GM11168 (cell line): ENCODE results near the gene AKIRIN2.

Experiments
- in situ Hi-C: fragments of 300-500 bp; cut with MboI; formaldehyde crosslinking; loops from one replicate; pipeline ENCODE4 v1.12.0; 2022; ENCODE audit warnings: low sequenced_read_pairs; ENCODE audit not compliant: unreplicated experiment

The AKIRIN2 gene

DNA sequence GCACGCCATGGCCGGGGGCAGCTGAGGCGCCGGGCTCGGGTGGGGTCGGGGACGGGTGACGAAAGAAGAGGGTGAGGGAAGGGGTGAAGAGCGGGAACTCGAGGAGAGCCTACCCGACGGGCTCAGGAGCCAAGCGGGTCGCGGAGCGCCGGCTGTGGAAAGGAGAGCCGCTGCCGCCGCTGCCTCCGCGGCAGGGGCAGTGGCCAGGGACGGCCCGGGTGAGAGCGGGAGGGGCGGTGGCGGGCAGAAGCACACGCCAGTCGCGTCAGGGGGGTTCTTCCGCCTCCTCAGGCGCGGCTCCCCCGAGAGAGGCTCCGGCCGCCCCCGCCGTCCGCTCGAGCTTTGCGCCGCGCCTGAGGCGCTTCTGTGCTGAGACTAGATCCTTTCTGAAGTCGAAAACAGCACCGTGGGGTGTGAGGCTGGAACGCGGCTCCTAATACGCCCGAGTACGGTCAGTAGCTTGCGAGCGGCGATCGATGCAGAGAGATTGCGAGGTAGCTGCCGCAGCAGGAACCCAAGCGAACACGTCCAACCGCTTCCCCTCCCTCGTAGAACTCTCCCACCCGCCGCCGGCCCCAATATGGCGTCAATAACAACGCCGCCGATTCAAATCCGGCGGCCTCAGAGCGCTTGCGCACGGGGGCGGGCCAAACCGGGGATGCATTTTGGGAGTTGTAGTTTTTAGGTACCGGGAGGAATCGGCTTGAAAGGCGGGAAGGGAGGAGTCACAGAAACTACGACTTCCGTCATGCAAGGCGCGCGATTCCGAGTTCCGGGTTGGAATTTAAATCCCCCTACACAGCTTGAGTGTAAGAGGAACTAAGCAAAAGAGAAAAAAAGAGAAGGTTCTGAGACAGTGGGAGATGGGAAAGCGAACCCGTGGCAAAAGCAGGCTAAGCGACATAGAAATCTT is at the start of gene AKIRIN2:
TSS of gene AKIRIN2 (minus strand) at position 558 of the 913 bp plus-strand sequence. CDS start at position 9, 549 bp downstream.
- in situ Hi-C loops: loop anchor here (10.0 kb wide), 1 partner anchor 223 kb away; no protein-coding TSS in a partner anchor

DNA sequence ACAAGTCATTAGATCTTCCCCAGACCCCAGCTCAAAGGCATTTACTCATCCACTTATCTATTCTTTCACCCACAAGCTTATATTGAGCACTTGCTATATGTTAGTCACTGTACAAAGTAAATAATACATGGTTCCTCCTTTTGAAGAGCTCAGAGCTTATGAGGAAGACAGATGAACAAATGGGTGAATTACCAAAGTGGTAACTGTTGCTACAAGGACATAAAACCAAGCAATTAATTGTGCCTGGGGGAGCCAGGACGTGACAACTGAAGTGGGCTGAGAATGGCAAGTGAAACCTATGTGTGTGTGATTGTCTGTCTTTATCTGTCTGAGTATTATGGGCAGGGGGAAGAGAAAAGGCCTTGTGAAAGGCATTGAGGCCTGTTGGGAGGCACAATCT is 45.6 kb upstream of the AKIRIN2 start:
- in situ Hi-C loops: no loop called here

DNA sequence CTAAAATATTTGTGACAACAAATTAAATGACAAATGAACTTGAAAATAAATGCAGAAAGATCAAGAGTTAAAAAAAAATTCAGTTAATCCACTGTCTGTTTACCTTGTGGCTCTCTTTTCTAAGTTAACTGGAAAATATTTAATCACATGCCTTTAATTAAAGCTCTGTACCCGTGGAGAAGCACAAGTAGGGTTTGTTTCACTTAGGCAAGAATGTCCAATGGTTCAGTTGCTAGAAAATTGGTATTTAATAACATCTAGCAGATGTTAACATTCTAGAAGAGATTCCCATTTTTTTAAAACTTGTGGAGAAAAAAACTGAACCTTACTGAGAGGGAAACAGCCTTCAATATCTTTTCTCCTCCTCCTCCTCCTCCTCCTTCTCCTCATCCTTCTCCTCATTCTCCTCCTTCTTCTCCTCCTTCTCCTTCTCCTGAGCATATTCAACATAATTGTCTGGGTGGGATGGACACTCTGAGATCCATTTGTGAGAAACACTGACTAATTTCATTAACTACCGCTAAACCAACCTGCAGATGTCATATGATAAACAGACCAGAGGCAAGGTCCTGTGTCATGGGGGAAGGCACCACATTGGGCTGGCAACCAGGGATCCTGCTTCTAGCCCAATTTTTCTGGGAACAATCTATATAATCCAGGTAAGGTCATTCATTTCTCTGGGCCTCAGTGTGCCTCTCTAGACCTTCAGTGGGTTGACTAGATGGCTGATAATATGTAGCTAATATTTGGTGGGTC is 44.1 kb upstream of the AKIRIN2 start:
- in situ Hi-C loops: no loop called here

DNA sequence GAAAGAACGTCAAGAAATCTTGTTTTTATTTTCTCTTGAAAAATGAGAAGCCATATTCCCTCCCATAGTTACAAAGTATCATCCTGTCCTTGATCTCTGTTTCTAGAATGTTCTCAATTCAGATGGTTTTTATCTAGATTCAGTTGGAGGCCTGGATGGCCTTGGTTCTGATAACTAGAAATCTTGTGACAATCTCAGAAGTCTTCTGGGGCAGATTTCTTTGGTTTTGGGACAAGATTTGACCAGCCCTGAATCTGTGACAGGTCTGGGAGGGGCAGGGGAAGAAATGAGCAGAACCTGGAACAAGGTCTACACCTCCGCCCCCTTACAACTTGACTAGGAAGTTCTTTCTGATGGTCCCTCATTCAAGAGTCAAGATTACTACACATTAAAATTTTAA is 41.4 kb upstream of the AKIRIN2 start:
- in situ Hi-C loops: no loop called here

DNA sequence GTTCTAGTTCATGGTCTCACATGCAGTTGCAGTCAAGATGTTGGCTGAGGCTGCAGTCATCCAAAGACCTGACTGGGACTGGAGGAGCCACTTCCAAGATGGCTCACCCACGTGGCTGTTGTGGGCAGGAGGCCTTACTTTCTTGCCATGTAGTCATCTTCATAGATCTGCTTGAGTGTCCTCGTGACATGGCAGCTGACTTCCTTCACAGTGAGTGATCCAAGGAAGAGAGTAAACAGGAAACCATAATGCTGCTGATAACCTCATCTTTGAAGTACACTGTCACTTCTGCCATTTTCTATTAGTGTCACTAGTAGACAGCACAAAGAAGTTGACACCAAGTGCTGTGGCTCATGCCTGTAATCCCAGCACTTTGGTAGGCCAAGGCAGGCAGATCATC is 40.1 kb upstream of the AKIRIN2 start:
- in situ Hi-C loops: no loop called here

DNA sequence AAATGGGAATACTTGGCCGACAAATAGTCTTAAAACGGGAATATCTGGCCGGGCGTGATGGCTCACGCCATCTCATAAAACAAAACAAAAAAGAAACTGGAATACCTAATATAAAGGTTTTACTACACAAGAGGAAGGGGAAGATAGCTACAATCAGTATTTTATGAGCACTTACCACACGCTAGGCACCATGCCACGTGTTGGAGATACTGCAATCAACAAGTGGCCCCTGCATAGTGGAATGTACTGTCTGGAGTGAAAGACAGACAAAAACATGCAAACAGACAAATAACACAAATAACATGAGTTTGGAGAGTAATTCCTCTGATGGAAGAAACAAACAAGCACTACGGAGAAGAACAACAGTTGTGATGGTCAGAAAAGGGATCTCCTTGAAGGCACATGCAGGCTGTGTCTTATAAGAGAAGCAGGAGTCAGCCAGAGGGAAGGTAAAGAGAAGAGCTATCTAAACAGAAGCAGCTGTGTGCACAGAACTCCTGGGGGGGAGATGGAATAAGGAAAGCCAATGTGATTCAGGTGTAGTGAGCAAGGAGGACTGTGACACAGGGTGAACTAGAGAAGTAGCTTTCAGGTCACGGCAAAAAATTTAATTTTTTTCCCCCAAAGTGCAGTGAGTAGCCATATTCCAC is 39.1 kb upstream of the AKIRIN2 start:
- in situ Hi-C loops: no loop called here

DNA sequence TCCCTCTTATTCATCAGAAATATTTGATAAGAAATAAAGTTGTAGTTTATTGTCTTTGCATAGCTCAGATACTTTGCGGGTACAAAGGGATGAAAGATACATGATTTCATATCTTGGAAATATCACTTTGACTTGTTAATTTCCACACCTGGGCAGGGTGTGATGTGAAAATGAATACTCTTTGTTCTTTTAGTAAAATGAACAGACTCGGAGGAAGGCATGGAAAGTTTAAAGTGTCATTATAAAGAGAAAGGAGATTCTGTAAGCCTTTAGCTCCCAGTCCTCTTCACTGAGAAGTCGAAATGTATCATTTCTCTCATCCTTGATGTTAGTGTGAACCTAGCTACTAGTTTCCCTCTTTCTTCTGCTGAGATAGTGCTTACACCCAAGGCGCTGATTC is 36.7 kb upstream of the AKIRIN2 start:
- in situ Hi-C loops: no loop called here

DNA sequence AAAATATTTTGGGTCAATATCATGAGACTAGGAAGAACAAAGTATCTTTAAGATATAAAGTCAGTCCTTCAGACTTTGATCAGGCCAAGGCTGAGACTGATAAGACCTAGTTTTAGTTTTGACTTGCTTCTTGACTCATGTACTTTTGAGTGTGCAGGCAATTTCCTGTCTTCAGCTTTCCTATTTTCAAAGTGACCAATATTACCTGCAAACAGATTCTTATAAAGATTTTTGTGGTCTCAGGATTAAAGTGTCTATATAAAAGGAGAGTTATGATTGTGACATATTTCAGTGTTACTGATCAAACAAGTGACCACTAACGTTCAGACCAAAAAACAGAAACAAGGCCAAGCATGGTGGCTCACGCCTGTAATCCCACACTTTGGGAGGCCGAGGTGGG is 36.0 kb upstream of the AKIRIN2 start:
- in situ Hi-C loops: no loop called here

DNA sequence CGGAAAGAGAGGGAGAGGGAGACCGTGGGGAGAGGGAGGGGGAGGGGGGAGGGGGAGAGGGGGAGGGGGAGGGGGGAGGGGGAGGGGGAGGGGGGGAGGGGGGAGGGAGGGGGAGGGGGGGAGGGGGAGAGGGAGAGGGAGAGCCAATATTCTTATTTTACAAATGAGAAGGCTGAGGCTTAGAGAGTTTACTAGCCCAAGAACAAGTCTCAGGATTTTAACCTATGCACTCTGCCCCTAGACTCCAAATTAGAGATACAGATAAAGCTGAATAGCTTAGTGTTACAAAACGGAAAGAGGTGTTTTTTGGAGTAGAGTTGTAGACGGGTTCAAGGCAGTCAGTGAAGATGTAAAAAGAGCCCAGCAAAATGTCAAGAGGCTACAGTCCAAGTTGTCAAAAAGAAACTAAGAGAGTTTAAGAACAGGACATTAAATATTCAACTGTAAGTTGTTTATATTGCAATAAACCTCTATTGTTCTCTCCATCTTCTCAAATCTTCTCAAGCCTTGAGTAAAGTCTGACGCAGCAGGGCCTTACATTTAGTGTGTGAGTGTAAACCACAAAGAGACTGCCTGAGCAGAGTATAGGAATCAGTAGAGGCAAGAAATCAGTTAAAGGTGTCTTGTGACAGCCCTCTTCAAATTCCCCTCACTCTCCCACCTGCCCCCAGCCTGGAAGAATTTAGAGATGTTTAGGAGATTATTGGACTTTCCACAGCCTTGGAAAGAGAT is 34.9 kb upstream of the AKIRIN2 start:
- in situ Hi-C loops: no loop called here

DNA sequence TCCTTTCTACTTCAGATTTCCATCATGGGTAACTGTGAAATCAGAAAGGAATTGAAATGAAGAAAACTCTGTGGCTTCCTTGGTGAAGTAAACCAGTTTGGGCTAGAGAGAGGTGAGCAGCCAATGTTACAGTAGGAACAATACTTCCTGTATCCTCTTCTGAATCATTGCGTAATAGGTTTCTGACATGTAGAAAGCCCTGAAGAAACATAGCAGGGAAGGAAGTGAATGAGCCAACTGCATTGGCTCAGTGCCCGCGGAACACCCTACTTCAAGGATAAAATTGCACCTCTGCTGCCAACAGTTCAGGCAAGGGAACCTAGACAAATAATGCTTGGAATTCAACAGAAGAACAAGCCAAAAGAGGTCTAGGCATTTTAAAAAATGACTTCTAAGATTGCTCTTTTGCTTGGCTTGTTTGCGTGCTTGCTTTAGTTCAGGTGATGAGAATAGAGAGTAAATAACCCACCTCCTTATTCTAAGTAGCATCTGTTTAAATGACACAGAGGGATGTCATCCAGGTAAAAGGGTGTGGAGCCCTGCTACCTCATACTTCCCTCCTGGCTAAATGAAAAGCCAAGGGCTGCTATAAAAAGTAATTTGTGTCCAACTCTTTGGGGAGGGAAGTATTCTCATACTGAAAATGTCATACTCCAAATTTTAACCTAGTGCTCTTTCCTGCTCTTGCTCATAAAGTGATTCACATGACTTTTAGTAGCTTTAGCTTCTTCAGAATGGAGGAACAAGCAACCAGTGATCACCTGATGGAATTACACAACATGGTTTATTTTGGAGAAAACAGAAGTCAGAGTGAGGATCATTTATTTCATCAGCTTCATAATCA is 30.0 kb upstream of the AKIRIN2 start:
- in situ Hi-C loops: no loop called here

DNA sequence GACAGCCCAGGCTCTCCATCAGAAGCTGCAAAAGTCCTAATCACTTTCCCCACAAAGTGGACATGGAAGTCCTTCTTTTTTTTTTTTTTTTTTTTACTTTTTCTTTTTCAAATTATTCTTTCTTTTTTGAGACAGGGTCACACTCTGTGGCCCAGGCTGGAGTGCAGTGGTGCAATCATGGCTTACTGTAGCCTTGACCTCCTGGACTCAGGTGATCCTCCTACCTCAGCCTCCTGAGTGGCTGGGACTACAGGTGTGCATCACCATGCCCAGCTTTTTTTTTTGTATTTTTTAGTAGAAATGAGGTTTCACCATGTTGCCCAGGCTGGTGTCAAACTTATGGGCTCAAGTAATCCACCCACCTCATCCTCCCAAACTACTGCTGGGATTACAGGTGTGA is 29.0 kb upstream of the AKIRIN2 start:
- in situ Hi-C loops: no loop called here

DNA sequence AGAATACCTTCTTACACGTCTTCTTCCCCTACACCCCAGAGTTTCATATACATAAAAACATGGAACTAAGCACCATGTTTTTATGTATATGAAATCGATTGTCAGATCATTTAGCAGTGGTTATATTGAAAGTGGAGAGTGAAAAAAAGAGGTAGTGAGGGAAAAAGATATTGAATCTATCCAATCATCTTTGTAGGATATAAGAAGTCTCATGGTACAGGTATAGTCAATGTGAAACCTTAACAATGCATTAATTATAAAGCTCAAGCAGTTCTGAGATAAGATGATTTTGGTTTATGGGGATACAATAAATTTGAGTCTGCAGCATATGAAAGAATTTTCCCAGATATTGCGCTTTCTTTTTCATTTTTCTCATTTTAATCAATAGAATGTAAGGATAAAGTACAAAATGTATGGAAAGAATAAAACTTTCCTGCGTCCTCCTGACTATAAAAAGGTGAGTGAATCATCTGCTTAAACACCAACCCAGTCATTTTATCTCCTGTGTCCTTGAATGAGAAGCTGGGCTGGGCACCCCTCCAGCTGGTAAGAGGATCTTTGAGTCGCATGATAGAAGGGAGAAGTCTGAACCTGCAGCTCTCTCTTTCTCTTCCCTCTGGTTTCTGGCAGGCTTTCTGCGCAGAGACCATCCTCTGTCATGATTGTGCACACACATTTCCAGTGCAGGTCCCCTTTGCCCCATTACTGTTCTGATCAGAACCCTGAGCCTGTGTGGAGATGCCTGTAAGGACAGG is 28.1 kb upstream of the AKIRIN2 start:
- in situ Hi-C loops: no loop called here

DNA sequence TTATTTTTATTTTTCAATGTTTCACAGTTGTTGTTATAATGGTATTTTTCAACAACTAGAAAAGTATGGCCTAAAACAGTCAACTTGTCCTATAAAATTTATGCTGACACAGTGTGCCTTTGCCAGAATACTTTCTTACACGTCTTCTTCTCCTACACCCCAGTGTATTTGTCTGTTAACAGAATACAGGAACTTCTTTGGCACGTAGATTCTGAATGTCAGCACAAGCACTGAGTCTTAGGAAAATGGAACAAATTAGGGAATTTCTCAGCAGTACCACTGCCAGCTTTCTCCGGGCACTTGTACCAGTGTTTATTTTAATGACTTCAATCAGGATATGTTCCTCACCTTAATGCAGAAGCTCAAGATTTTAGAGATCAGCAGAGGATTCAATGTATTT is 26.7 kb upstream of the AKIRIN2 start:
- in situ Hi-C loops: no loop called here

DNA sequence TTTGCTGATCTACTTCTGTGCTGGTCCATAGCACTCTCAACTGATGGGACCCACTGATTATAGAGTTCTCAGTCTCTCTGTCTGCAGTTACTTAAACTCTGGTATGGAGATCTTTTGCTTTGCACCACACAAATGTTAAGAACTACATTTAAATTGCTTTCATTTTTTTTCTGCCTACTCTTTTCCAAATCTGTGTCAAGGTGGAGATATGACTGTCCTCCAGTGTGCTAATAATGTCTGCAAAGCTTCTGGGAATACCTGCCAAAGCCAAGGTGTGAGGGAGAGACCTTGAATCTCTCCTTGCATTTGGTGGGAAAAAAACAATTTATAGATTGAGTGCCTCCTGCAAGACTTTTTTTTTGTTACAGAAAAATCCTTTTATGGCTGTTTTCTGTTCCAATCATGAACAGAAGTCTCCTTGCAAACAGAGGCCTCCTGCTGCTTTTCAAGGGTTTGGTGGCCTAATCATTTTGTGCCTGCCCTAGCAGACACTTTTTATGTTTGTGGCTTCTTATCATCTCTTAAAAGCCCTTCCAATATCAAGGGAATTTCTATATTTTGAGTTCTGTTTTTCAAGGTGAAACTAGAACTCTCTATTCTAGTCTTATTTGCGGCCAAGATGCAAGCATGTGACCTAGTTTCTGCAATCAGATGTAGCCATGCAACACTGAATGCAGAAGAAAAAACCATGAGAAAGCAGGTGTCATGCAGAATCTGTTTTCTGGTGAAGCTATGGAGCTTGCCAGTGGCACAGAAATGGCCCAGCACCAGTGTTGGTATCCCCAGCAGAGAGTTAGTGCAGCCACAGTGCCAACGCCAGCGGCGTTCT is 23.2 kb upstream of the AKIRIN2 start:
- in situ Hi-C loops: no loop called here

DNA sequence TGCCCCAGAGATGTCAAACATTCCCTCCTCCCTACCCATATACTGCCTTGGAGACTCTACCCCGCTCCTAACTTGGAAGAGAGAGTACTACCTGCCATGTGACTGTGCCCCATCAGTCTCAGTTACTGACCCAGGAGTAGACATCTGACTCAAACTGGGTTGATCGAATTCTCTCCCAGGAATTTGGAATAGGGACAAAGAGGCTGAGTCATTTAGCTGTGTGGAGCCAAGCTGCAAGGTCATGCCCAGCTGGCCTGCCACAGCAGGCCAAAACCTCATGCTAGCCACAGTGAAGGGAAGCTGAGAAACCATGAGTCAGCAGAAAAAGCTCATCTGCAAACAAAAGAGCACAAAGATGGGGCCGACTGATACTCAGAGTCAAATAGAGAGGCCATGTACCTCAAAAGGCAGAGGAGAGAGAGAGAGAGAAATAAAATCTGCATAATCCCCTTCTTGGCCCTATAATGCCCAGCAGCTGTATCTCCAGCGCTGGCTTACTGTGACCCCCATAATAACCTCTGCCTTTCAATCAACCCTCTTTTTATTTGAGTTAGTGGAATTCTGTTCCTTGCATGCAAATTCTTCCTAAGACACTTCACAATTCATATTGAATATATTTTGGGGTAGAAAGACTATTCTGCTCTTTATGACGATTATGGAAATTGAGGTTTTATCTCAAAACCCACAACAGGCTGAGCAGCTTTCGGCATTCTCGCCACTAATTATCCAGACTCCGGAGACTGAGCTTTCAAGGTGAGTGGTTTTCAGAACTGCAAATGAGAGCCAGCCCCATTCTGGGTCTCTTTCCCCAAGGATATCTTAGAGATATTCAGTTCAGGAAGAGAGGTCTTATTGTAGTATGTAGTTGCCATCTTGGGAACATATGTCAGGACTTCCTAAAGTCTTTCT is 21.4 kb upstream of the AKIRIN2 start:
- in situ Hi-C loops: no loop called here

DNA sequence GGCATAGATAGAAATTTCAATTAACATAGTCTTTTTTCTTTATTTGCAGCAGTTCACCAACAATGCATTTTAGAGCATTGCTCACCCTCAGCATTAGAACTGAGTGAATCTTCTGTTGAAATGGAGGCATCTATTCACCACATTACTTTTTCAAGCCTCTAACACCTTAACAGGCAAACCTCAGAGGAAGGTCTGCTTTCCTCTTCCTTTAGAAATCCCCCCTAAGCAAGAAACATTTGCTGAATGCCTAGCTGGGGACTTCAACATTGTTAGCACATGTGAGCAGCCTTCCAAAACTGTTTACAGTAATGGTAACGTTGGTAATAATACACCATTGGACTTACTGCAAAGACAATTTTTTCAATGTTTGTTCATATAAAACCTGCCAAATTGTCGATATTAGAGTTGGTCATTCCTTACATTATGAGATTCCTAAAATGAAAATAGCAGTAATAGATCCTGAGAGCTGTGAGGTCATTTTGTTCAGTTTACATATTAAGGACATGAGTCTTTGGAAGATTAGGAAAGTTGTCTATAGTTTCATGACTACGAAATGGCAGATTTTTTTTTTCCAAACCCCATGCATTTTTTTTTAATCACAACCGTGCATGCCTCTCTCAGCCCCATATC is 20.6 kb upstream of the AKIRIN2 start:
- in situ Hi-C loops: no loop called here
